DND-41 (cell line): ENCODE measurements around the gene MYH7.
"Not testable (repeated sequence)": the region's sequence is repeated elsewhere in the genome, so short reads cannot be mapped to it uniquely, and the experiment has no call there.

Source experiments
- CTCF ChIP-seq: IDR thresholded peaks from 2 replicates; pipeline ENCODE4 v1.5.1; 2012; ENCODE audit warnings: borderline replicate concordance, low read length, moderate library complexity, mild to moderate bottlenecking; ENCODE audit not compliant: poor library complexity, severe bottlenecking; ENCODE audit errors: extremely low read depth
- EZH2 ChIP-seq: IDR thresholded peaks from 3 replicates; pipeline ENCODE4 v1.6.1; 2012; ENCODE audit warnings: borderline replicate concordance, low read depth, mild to moderate bottlenecking, moderate library complexity, low read length, inconsistent platforms; ENCODE audit not compliant: severe bottlenecking

GRCh38 chr14:23417269-23417668 lies 18.2 kb downstream of the MYH7 start:
- not testable (repeated sequence) for TF ChIP-seq CTCF, EZH2
